Ovary (tissue), 3 donors: ENCODE measurements around the gene IFIT2.

Experiments used
- CTCF ChIP-seq, 3 donors: fragments of 450-650 bp in 2 of 3; fragments of 200-600 bp in 1 of 3; IDR thresholded peaks; one replicate each; pipeline versions ENCODE4 v1.5.1 to v1.8.0; 2016 to 2022; ENCODE audit warnings: antibody characterized with exemption in 3 of 3, mild to moderate bottlenecking in 1 of 3
- POLR2A ChIP-seq: fragments of 450-650 bp; IDR thresholded peaks from one replicate; pipeline ENCODE4 v1.6.1; 2017; ENCODE audit warnings: antibody characterized with exemption, mild to moderate bottlenecking, moderate library complexity
- donor health status: DM: no; HTN: no; CAD: no.

GRCh38 chr10:89302625-89303024 lies 779 bp downstream of the IFIT2 start:
- TF ChIP-seq CTCF (IDR thresholded peaks at IDR 0.05) (no peak), POLR2A (no peak)
